Measurements from ENCODE around the gene ADAMTS1.

DNA sequence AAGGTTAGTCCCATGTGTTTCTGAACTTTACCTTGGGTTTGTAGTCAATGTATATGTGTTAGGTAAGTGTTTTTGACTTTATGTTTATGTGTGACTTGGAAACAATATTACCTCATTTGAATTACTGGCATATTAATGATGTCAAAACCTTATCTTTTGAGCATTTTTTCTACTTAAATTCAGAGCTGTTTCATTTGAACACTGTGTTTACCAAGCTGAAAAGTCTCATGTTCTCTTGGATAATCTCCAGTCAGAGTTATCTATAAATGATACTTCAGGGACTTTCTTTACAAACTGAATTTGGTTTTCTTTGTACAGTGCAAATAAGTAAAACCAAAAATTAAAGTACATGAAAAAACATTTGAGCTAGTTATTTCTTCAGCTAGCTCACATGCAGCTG lies 30.0 kb downstream of the ADAMTS1 start:
- no peak for TF ChIP-seq CTCF (IDR thresholded peaks at IDR 0.05)
- TF ChIP-seq EZH2phosphoT487 (IDR thresholded peaks at IDR 0.05): no peak
- TF ChIP-seq EZH2 (IDR thresholded peaks at IDR 0.05): no peak

Data from neural progenitor cell (in vitro differentiated cells).